Stimulated activated CD8-positive, alpha-beta memory T cell treated with anti-CD3 and anti-CD28 coated beads, Interleukin-12 subunit alpha, Interleukin-12 subunit beta, amount 100 ng/mL, for 1 hour (primary cell): ENCODE results near the gene EBPL.

Experiments
- DNase-seq: peaks from one replicate; pipeline ENCODE4 v3.0.0-alpha.2; 2020; ENCODE audit warnings: low read depth

Gene EBPL

DNA sequence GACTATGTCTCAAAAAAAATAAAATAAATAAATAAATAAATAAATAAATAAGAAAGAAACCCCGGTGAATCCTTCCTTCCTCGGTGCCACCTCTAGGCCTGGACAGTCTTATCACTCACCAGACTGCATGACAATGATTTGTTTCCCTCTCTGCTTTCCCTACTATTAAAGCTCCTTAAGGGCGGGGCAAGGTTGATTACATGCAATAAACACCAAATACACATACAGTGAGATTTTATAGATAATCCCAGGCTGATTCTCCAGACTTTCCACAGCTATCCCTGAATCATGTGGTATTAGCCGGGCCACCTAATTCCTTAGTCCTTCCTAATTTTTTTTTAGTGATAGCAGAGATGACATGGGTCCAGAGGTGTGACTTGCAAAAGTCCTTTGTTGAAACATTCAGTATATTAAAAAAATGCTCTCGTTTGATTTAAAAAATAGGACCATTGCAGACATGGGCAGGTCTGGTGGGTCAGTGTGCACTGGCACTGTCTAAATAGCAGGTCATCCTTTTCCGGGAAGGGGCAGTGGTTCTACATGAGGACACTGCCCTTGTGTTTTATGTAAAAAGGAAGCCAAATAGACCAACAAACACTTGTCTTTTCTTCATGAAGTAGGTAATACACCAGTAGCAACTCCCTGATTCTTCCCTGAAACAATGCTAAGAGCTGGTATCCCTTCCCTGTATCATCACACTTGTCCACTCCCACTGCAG lies 14.5 kb downstream of the EBPL start:
- DNase-seq = no peak

DNA sequence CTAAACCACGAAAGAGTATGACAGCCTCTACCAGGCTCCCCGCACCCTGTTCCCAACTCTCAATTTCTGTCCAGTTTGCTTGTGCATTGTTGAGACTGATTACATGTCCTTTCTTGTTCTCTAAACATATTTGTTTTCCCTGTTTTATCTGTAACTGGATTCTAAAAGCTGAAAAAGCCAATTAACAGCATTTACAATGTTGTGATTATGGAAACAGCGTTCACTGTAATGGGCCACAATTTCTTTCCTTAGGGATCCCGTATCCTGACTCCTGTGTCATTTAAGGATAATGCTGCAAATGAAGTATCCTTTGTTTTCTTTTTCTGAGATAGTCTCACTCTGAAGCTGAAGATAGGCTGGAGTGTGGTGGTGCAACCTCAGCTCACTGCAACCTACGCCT lies 20.5 kb downstream of the EBPL start:
- DNase-seq = no peak

DNA sequence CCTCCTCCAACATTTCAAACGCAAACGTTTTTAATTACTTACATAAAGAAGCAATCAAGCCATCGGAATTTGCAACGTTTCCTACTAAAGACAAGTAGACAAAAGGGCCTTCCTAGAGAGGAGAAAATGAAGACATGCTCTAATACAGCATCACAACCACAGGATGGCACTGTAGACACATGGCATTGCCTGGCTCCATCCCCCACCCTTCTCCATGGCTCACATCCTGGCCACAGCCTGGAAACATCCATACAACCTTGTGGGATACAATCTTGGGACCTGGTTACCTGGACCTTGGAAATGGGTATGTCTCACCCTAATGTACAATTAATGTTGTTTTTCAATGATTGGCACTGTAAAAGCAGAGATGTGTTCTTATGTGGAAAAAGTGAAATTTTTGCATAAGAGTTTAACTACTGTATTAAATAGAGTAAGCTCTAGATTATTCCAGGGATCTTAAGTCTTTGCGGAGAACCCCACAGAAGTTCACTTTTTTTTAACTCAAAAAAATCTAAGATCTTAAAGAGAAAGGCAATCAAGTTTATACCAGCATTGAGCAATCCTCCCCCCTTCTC lies 21.5 kb downstream of the EBPL start:
- DNase-seq = no peak

- no peak for DNase-seq
These were observed 23.5 kb downstream of the EBPL start for GRCh38 chr13:49667773-49668172.

DNA sequence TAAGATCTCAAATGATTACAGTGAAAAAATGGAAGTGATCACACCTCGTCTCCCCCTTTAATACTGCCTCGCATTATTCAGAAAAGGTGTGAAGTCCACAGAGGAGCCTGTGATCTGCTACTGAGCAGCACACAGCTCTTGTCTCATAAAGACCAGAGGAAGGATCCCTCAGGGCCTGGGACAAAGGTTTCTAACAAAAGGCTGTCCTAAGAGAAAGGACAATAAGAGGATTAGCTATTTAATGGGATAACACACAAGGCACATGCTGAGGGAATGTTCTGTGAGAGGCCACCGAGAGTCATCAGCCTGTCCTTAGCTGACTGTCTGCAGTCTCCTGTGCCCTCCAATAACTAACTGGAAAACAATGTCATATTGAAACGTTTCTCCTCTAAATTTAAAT lies 26.7 kb downstream of the EBPL start:
- no peak for DNase-seq

GRCh38 chr13:49657241-49657641 lies 34.0 kb downstream of the EBPL start:
- DNase-seq = no peak

- no peak for DNase-seq
These were observed 35.4 kb downstream of the EBPL start for GRCh38 chr13:49655906-49656305.

GRCh38 chr13:49654011-49654410 lies 37.3 kb downstream of the EBPL start:
- no peak for DNase-seq

DNA sequence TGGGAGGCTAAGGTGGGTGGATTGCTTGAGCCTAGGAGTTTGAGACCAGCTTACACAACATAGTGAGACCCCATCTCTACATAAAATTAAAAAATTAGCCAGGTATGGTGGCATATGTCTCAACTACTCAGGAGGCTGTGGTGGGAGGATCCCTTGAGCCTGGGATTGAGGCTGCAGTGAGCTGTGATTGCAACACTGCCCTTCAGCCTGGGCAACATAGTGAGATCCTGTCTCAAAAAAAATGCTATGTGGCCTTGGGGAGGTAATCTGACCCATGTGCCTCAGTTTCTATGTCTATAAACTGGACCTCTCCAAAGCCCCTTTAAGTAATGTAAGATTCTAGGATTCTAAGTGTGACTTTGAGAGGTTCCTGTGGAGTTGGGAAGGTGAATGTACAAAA lies 37.8 kb downstream of the EBPL start:
- DNase-seq = no peak

GRCh38 chr13:49652355-49653305 lies 38.7 kb downstream of the EBPL start:
- no peak for DNase-seq

GRCh38 chr13:49651570-49652354 lies 39.5 kb downstream of the EBPL start:
- no peak for DNase-seq

DNA sequence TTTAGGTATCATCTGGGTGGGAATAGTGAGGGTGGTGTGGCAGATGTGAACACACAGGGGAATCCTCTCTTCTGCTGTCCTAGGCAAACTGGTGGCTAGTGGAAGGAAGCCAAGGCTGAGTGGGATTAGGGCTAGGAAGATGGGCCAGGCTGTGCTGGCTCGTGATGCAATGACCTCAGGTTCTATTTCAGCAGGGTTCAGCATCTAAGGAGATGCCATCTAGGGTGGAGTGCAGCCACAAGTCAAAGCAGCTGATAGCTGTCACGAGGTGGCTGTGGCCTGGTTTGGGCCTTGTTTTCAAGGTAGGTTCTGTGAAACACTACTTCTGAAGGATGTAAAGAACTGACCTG lies 41.3 kb downstream of the EBPL start:
- no peak for DNase-seq

DNA sequence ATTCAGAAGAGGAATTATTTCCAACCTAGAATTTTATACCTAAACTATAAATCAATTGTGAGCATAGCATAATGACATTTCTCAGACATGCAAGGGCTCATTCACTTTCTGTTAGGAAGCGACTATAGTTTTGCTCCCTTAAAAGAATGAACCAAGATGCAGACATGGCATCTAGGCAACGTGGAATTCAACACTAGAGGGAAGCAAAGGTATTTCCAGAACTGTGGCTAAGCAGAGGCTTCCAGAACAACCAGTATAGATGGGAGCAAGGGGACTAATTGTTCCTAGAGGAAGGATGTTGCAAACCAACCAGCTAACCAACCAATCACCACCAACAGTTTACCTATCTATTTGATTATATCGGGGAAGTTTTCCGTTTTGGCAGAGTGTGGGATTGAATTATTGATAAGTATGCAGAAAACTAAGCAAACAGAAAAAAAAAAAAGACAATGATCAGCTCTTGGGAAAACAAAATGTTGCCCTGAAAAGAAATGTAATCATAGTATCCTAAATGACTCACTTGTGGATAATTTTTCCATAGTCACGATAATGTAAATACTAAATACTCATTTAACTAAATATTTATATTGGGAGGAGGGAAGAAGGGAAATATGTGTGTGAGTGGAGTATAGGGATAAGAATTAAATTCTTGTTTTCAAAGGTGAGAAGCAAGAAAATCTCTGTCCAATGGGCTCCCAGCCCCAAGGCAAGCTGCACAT lies 41.9 kb downstream of the EBPL start:
- no peak for DNase-seq

GRCh38 chr13:49646688-49647087 lies 44.6 kb downstream of the EBPL start:
- DNase-seq = no peak

- no peak for DNase-seq
These were observed 45.8 kb downstream of the EBPL start for GRCh38 chr13:49645451-49645850.

GRCh38 chr13:49643035-49643646 lies 48.1 kb downstream of the EBPL start:
- no peak for DNase-seq

GRCh38 chr13:49641801-49642291 lies 49.4 kb downstream of the EBPL start:
- DNase-seq = no peak

GRCh38 chr13:49638744-49639072 lies 52.6 kb downstream of the EBPL start:
- DNase-seq = no peak

- no peak for DNase-seq
These were observed 53.1 kb downstream of the EBPL start for GRCh38 chr13:49638030-49638743.

DNA sequence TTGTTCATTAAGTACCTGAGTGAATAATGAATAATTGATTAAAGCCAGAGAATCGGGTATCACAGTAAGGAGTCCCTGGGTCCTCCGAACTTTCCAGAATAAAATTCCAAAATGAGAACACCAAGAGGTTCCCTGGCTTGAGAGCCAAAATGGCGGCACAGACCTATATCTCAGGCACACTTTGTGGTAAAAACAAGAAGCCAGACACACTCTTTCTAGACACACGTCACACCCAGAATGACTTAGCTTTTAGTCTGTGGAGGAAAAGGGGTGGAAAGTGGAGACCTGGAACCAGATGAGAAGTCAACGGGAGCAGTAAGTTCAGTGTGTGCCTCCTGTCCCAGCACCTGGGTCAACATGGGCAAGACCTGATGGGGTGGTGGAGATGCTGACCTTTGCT lies 54.6 kb downstream of the EBPL start:
- no peak for DNase-seq
